HFFc6 (cell line): ENCODE data around the gene LACTBL1. TPM values are rescaled to one million over a fixed set of nuclear protein-coding genes. Genes with fewer than 3 reads are reported as not detected.

Experiments
- DNase-seq: peaks from one replicate; pipeline ENCODE4 v3.0.0-alpha.2; 2018
- H3K27ac Mint-ChIP-seq: 2 replicates; pipeline ENCODE4 v1.8.0; 2020; ENCODE audit warnings: mild to moderate bottlenecking, mixed read lengths
- H3K27me3 Mint-ChIP-seq: 2 replicates; pipeline ENCODE4 v1.8.0; 2021; ENCODE audit warnings: mild to moderate bottlenecking, moderate library complexity, mixed read lengths; ENCODE audit not compliant: insufficient read depth
- H3K36me3 Mint-ChIP-seq: 2 replicates; pipeline ENCODE4 v1.8.0; 2021; ENCODE audit warnings: low read depth, mixed read lengths
- H3K4me1 Mint-ChIP-seq: 2 replicates; pipeline ENCODE4 v1.8.0; 2020; ENCODE audit warnings: low read depth, mixed read lengths
- H3K4me3 Mint-ChIP-seq: 2 replicates; pipeline ENCODE4 v1.8.0; 2020; ENCODE audit warnings: mild to moderate bottlenecking, moderate library complexity, mixed read lengths
- H3K9me3 Mint-ChIP-seq: 2 replicates; pipeline ENCODE4 v1.8.0; 2020; ENCODE audit warnings: mild to moderate bottlenecking, mixed read lengths
- CTCF ChIP-seq: fragments of 200-600 bp; sonication (generic); IDR thresholded peaks from 2 replicates; pipeline ENCODE4 v1.5.0; 2021; ENCODE audit warnings: antibody characterized with exemption, mild to moderate bottlenecking
- long read RNA-seq: library from polyadenylated mRNA; unstranded; transcript quantifications from one replicate; pipeline ENCODE4 v2.0.0, GENCODE V29; 2019
- total RNA-seq, 6 experiments: library from RNA; stranded (reverse); fragmentation: NEBNext Ultra II Directional; extraction: Animal tissue kit (Norgen Biotek cat#: 25700); gene quantifications; 2 replicates in 1 of 6; 3 replicates in 5 of 6; pipeline ENCODE4 v1.2.3, GENCODE V29; 2021

Gene LACTBL1
- total RNA-seq, result not detected
- long read RNA-seq, result 0 reads

- no peak for TF ChIP-seq CTCF
- H3K4me3 Mint-ChIP-seq, result no peak within 1 kb of the TSS
- peaks cover 44% of the 10 kb centered on the region for H3K4me1 Mint-ChIP-seq
- no peaks in the 10 kb centered on the region for H3K9me3 Mint-ChIP-seq
- H3K36me3 Mint-ChIP-seq, result no peaks in the 10 kb centered on the region
- no peak within 1 kb of the TSS for H3K27ac Mint-ChIP-seq
- H3K27me3 Mint-ChIP-seq, result peaks cover 44% of the 10 kb centered on the region
- DNase-seq, result no peak
These were observed at the start of gene LACTBL1 for GRCh38 chr1:22972760-22973159. Gene LACTBL1 (minus strand): TSS chr1:22972866. CDS start chr1:22972316, 550 bp downstream.

- peaks cover 50% of the 10 kb centered on the region for H3K4me1 Mint-ChIP-seq
- DNase-seq, result no peak
- H3K36me3 Mint-ChIP-seq, result peaks cover 20% of the 10 kb centered on the region
- no peaks in the 10 kb centered on the region; the same call in 1 of the 2 replicates for H3K9me3 Mint-ChIP-seq
- no peak overlapping the region; the same call in 1 of the 2 replicates for H3K4me3 Mint-ChIP-seq
- H3K27me3 Mint-ChIP-seq, result no peaks in the 10 kb centered on the region
- TF ChIP-seq CTCF, result no peak
- H3K27ac Mint-ChIP-seq, result no peak overlapping the region
These were observed 49.2 kb upstream of the LACTBL1 start for GRCh38 chr1:23021834-23022233.

- no peak for TF ChIP-seq CTCF
- DNase-seq, result no peak
- no peaks in the 10 kb centered on the region for H3K27me3 Mint-ChIP-seq
- no peaks in the 10 kb centered on the region; the same call in 1 of the 2 replicates for H3K9me3 Mint-ChIP-seq
- H3K27ac Mint-ChIP-seq, result peak overlapping the region; percentile 89
- H3K4me3 Mint-ChIP-seq, result peak overlapping the region; percentile 97
- peaks cover 20% of the 10 kb centered on the region for H3K36me3 Mint-ChIP-seq
- peaks cover 43% of the 10 kb centered on the region for H3K4me1 Mint-ChIP-seq
These were observed 48.2 kb upstream of the LACTBL1 start for GRCh38 chr1:23020706-23021405.

GRCh38 chr1:23019863-23020625 is 47.4 kb upstream of the LACTBL1 start:
- H3K4me1 Mint-ChIP-seq, result peaks cover 43% of the 10 kb centered on the region

More at GRCh38 chr1:23019863-23020625, 47.4 kb upstream of the LACTBL1 start:
- Mint-ChIP-seq H3K9me3 (no peaks in the 10 kb centered on the region; the same call in 1 of the 2 replicates), H3K4me3 (peak overlapping the region; percentile 97), H3K27ac (peak overlapping the region; percentile 89), H3K36me3 (peaks cover 19% of the 10 kb centered on the region), H3K27me3 (no peaks in the 10 kb centered on the region)
- DNase-seq, result peak; percentile 5
- no peak for TF ChIP-seq CTCF
